ENCODE data around the gene ARSK.

The ARSK gene

GRCh38 chr5:95595289-95595931 is 40.5 kb downstream of the ARSK start:
- ChIA-PET POLR2A (no interaction called here), CTCF (no interaction called here)
- DNase-seq (ENCODE audit: extremely low spot score): no peak
- no peak for TF ChIP-seq CTCF (IDR thresholded peaks at IDR 0.05; ENCODE audit: control extremely low read depth, extremely low read depth, low read depth, missing control alignments)

DNA sequence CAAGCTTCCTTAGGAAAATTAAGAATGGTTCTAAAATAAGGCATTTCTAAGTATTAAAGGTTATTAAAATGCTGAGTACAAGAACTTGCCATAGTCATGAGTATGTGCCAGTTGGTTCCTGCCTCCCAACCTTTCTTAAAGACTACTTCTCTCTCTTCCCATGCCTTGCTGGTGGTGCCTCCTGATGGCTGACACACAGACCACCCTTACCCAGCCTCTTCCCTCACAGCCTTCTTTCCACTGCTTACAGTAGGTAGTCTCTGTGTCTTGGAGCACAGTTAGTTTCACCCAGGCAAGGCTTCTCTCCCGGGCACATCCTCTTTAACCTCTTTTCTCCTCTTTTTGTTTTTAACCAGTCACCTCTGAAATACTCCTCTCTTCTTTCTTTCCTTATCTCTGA is 44.4 kb downstream of the ARSK start:
- ChIA-PET CTCF (interaction anchor here (1.3 to 1.9 kb wide), 2 partner anchors 9 to 11 kb away, joined by 4 to 8 read pairs; no protein-coding TSS in a partner anchor), POLR2A (no interaction called here)
- DNase-seq (ENCODE audit: extremely low spot score): no peak
- no peak for TF ChIP-seq CTCF (IDR thresholded peaks at IDR 0.05; ENCODE audit: control extremely low read depth, extremely low read depth, low read depth, missing control alignments)

DNA sequence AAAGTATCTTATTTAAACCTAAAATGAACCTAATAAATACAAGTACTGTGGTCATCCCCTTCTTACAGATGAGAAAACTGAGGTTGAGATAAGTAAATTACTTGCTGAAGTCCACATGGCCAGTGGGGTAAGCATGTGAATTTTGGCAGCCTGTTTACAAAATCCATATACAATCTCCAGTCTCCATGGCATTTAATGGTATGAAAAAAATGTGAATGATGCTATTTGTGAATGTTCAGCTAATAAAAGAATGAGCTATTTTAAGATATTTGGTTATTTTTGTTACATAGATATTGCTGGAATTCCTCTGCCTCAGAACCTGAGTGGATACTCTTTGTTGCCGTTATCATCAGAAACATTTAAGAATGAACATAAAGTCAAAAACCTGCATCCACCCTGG is 45.7 kb downstream of the ARSK start:
- CTCF ChIA-PET: interaction anchor here (1.0 kb wide), 1 partner anchor 9 kb away, joined by 3 read pairs; no protein-coding TSS in a partner anchor
- no peak for DNase-seq (ENCODE audit: extremely low spot score)
- POLR2A ChIA-PET: no interaction called here
- TF ChIP-seq CTCF (IDR thresholded peaks at IDR 0.05; ENCODE audit: control extremely low read depth, extremely low read depth, low read depth, missing control alignments): no peak

DNA sequence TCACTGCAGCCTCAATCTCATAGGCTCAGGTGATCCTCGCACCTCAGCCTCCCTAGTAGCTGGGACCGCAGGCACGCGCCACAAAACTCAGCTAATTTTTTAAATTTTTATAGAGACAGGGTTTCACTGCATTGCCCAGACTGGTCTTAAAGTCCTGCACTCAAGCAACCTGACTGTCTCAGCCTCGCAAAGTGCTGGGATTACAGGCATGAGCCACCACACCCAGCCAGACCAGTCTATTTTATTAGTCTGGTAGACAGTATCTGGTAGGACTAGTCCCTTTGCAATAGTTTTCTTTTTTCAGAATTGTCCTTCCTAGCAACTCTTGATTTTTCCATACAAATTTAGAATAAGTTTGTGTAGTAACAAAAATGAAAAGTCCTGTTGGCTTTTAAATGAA is 50.9 kb downstream of the ARSK start:
- ChIA-PET POLR2A (no interaction called here), CTCF (no interaction called here)
- DNase-seq (ENCODE audit: extremely low spot score): no peak
- no peak for TF ChIP-seq CTCF (IDR thresholded peaks at IDR 0.05; ENCODE audit: control extremely low read depth, extremely low read depth, low read depth, missing control alignments)

GRCh38 chr5:95606419-95606818 is 51.5 kb downstream of the ARSK start:
- no peak for DNase-seq (ENCODE audit: extremely low spot score)
- POLR2A ChIA-PET: no interaction called here
- TF ChIP-seq CTCF (IDR thresholded peaks at IDR 0.05; ENCODE audit: control extremely low read depth, extremely low read depth, low read depth, missing control alignments): no peak
- CTCF ChIA-PET: interaction anchor here (1.1 kb wide), 1 partner anchor 16 kb away, joined by 3 read pairs; no protein-coding TSS in a partner anchor

GRCh38 chr5:95609711-95610110 is 54.8 kb downstream of the ARSK start:
- no peak for DNase-seq (ENCODE audit: extremely low spot score)
- POLR2A ChIA-PET: no interaction called here
- TF ChIP-seq CTCF (IDR thresholded peaks at IDR 0.05; ENCODE audit: control extremely low read depth, extremely low read depth, low read depth, missing control alignments): no peak
- CTCF ChIA-PET: interaction anchor here (1.0 to 1.4 kb wide), 3 partner anchors 9 to 52 kb away, joined by 3 read pairs; no protein-coding TSS in a partner anchor

Data from GM10248 (cell line).